HCT116 (cell line): Measurements from ENCODE around the gene EPS15.

ENCODE experiments used
- ATF3 ChIP-seq: IDR thresholded peaks from 2 replicates; pipeline ENCODE4 v1.6.1; 2012
- CTCF ChIP-seq, 3 experiments: fragments of 200-600 bp in 1 of 3; sonication (generic) in 1 of 3; IDR thresholded peaks in 2 of 3; conservative IDR thresholded peaks in 1 of 3; 2 replicates each; pipeline ENCODE4 v1.5.1; 2012 to 2017; ENCODE audit warnings: low read depth in 2 of 3, low read length in 2 of 3, antibody characterized with exemption in 1 of 3, borderline replicate concordance in 1 of 3, control low read depth in 1 of 3, mild to moderate bottlenecking in 1 of 3, mixed read lengths in 1 of 3, mixed run types in 1 of 3, moderate library complexity in 1 of 3; ENCODE audit not compliant: insufficient read depth in 1 of 3
- EGR1 ChIP-seq: IDR thresholded peaks from 2 replicates; pipeline ENCODE4 v1.6.1; 2012; ENCODE audit warnings: low read depth
- EZH2phosphoT487 ChIP-seq: fragments of 200-600 bp; IDR thresholded peaks from 2 replicates; pipeline ENCODE4 v1.6.1; 2018; ENCODE audit warnings: antibody characterized with exemption, borderline replicate concordance
- POLR2A ChIP-seq: IDR thresholded peaks from 2 replicates; pipeline ENCODE4 v1.7.0; 2011; ENCODE audit warnings: borderline replicate concordance; ENCODE audit not compliant: insufficient read depth, insufficient read length; ENCODE audit errors: extremely low read depth
- POLR2AphosphoS5 ChIP-seq: IDR thresholded peaks from 2 replicates; pipeline ENCODE4 v1.6.1; 2011; ENCODE audit warnings: mild to moderate bottlenecking, low read depth, low read length, moderate library complexity
- SRF ChIP-seq: IDR thresholded peaks from 2 replicates; pipeline ENCODE4 v1.6.1; 2012; ENCODE audit warnings: low read depth
- TF ChIP-seq, protein P1 (sequence below): IDR thresholded peaks from 2 replicates; pipeline ENCODE4 v1.6.1; 2011; ENCODE audit warnings: mild to moderate bottlenecking, low read length, moderate library complexity; ENCODE audit not compliant: insufficient replicate concordance; ENCODE audit errors: extremely low read depth

DNA sequence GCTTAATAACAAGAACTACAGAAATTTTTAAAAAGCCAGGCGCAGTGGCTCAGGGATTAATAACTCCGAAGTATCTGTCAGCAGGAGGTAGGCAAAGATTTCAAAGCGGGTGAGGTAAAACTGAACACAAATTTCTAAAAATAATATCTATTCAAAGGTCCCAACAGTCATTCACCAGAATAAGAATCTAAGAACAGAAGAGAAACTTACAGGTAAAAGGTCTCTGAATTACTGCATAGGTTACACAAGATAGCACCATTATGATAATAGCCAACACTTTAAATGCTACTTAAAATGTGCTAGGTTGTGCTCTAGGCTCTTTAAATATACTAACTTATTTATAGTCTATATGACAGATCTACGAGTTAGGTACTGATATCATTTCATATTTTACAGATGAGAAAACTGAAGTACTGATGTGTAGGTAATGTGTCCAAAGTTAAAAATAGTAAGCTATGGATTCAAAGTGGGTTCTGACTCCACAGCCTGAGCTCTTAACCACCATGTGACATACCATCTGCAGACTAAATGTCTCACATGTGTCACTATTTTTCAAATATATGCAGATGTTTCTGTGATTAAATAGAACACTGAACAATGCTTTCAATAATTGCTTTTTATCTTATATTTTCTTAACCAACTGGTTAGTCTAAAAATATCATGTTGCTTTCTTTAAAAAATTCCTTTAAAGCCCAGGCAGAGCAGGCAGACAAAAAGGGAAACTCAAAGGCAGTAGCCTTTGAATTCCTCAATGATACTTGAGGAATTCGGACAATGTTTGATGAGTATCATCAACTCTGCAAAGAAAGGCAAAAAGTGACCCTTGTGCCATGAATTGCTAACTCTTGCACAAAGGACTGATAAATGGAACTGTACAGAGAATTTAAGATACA is 108.3 kb downstream of the EPS15 start:
- TF ChIP-seq POLR2AphosphoS5 (no peak), SRF (no peak), POLR2A (no peak), ATF3 (no peak), EZH2phosphoT487 (no peak), CTCF (IDR thresholded peaks at IDR 0.05 in 2 of 3, conservative IDR thresholded peaks at IDR 0.05 in 1 of 3; ENCODE audit: borderline replicate concordance in 1 of 3, insufficient read depth in 1 of 3, low read depth in 2 of 3, low read length in 2 of 3) (no peak), EGR1 (no peak)
- TF ChIP-seq, protein P1, sequence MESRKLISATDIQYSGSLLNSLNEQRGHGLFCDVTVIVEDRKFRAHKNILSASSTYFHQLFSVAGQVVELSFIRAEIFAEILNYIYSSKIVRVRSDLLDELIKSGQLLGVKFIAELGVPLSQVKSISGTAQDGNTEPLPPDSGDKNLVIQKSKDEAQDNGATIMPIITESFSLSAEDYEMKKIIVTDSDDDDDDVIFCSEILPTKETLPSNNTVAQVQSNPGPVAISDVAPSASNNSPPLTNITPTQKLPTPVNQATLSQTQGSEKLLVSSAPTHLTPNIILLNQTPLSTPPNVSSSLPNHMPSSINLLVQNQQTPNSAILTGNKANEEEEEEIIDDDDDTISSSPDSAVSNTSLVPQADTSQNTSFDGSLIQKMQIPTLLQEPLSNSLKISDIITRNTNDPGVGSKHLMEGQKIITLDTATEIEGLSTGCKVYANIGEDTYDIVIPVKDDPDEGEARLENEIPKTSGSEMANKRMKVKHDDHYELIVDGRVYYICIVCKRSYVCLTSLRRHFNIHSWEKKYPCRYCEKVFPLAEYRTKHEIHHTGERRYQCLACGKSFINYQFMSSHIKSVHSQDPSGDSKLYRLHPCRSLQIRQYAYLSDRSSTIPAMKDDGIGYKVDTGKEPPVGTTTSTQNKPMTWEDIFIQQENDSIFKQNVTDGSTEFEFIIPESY: no peak
